A549 (cell line): ENCODE data around the gene TTK. TPM values are rescaled to one million over a fixed set of nuclear protein-coding genes. Genes with fewer than 3 reads are reported as not detected.

Experiments used
- ATAC-seq, 2 experiments: fragments of 200-7000 bp in 1 of 2; fragments of >200 bp in 1 of 2; cut with Nextera tagmentation in 1 of 2; cut with Tn5 transposase in 1 of 2; 3 replicates each; pipeline versions ENCODE4 v1.8.0 to v1.9.1; 2018 to 2020; ENCODE audit warnings: mild to moderate bottlenecking in 1 of 2, moderate library complexity in 1 of 2
- CTCF ChIA-PET: fragments of 300-600 bp; sonication (Branson Sonifier 250); formaldehyde crosslinking; extraction: SDS; loops from one replicate; lab custom pipeline; 2021; ENCODE audit warnings: antibody characterized with exemption, inconsistent platforms; lab: Yijun Ruan, JAX
- POLR2A ChIA-PET: fragments of 350-600 bp; formaldehyde crosslinking; extraction: SDS; loops from one replicate; lab custom pipeline; 2021; ENCODE audit warnings: antibody characterized with exemption, inconsistent platforms; lab: Yijun Ruan, JAX
- DNase-seq, 2 experiments: peaks; one replicate each; pipeline versions ENCODE4 v3.0.0 to v3.0.0-alpha.2; 2011 to 2016; ENCODE audit warnings: low read depth in 1 of 2, low spot score in 1 of 2
- FAIRE-seq: peaks from 2 replicates; lab custom pipeline; 2011; peaks lifted over from hg19 to GRCh38; lab: Jason Lieb, UNC
- H3K27ac ChIP-seq, 2 experiments: fragments of >200 bp; sonication (Bioruptor Twin); formaldehyde crosslinking; 3 replicates each; pipeline ENCODE4 v1.5.1; 2016 to 2017
- H3K4me1 ChIP-seq: fragments of >200 bp; sonication (Bioruptor Twin); formaldehyde crosslinking; 3 replicates; pipeline ENCODE4 v1.6.1; 2016
- H3K4me2 ChIP-seq: fragments of >200 bp; sonication (Bioruptor Twin); formaldehyde crosslinking; 3 replicates; pipeline ENCODE4 v1.6.1; 2016
- H3K4me3 ChIP-seq: fragments of >200 bp; sonication (Bioruptor Twin); formaldehyde crosslinking; 3 replicates; pipeline ENCODE4 v1.5.1; 2016
- H3K9me3 ChIP-seq: fragments of >200 bp; sonication (Bioruptor Twin); formaldehyde crosslinking; 3 replicates; pipeline ENCODE4 v1.6.1; 2016
- BHLHE40 ChIP-seq: IDR thresholded peaks from 2 replicates; pipeline ENCODE4 v1.6.1; 2012; ENCODE audit warnings: low read depth, low read length, inconsistent platforms
- CBX2 ChIP-seq: fragments of 200-600 bp; sonication (generic); IDR thresholded peaks from 2 replicates; pipeline ENCODE4 v1.6.1; 2016; ENCODE audit warnings: low read depth, mild to moderate bottlenecking, borderline replicate concordance
- CBX8 ChIP-seq: fragments of 200-600 bp; sonication (generic); IDR thresholded peaks from 2 replicates; pipeline ENCODE4 v1.6.1; 2016
- CHD2 ChIP-seq: fragments of 150-350 bp; IDR thresholded peaks from 2 replicates; pipeline ENCODE4 v1.6.1; 2014; ENCODE audit warnings: low read length; ENCODE audit not compliant: partially characterized antibody
- CTCF ChIP-seq: fragments of >200 bp; sonication (Bioruptor Twin); formaldehyde crosslinking; IDR thresholded peaks from 3 replicates; pipeline ENCODE4 v1.5.1; 2016
- E2F6 ChIP-seq: IDR thresholded peaks from 2 replicates; pipeline ENCODE4 v1.6.1; 2012; ENCODE audit warnings: low read depth, borderline replicate concordance
- EHF ChIP-seq: fragments of 250-450 bp; sonication (Bioruptor Pico); IDR thresholded peaks from 2 replicates; pipeline ENCODE4 v1.5.0; 2020; ENCODE audit warnings: mild to moderate bottlenecking
- EHMT2 ChIP-seq: fragments of 200-600 bp; sonication (generic); IDR thresholded peaks from 2 replicates; pipeline ENCODE4 v1.6.1; 2016; ENCODE audit warnings: antibody characterized with exemption, low read depth, mild to moderate bottlenecking, moderate library complexity
- FOSL2 ChIP-seq, 2 experiments: fragments of 450-650 bp in 1 of 2; fragments of >200 bp in 1 of 2; sonication (Bioruptor Twin) in 1 of 2; formaldehyde crosslinking; IDR thresholded peaks; 2 replicates each; pipeline versions ENCODE4 v1.5.0 to v1.6.1; 2016 to 2020; ENCODE audit warnings: mild to moderate bottlenecking in 1 of 2, moderate library complexity in 1 of 2
- GATA3 ChIP-seq: IDR thresholded peaks from 2 replicates; pipeline ENCODE4 v1.6.1; 2012; ENCODE audit warnings: borderline replicate concordance
- HDAC2 ChIP-seq: fragments of 200-600 bp; sonication (generic); IDR thresholded peaks from 2 replicates; pipeline ENCODE4 v1.6.1; 2016
- HES2 ChIP-seq: fragments of >200 bp; sonication (Bioruptor Twin); formaldehyde crosslinking; IDR thresholded peaks from 2 replicates; pipeline ENCODE4 v1.6.1; 2016
- HMGXB4 ChIP-seq: fragments of 250-450 bp; sonication (Bioruptor Pico); IDR thresholded peaks from 2 replicates; pipeline ENCODE4 v1.5.0; 2021; ENCODE audit warnings: mild to moderate bottlenecking, moderate library complexity, borderline replicate concordance
- HOXB5 ChIP-seq: fragments of 250-450 bp; sonication (Bioruptor Pico); IDR thresholded peaks from 2 replicates; pipeline ENCODE4 v1.5.0; 2020; ENCODE audit warnings: mild to moderate bottlenecking, moderate library complexity
- KDM5A ChIP-seq: fragments of 200-600 bp; sonication (generic); IDR thresholded peaks from 2 replicates; pipeline ENCODE4 v1.6.1; 2016; ENCODE audit warnings: antibody characterized with exemption, mild to moderate bottlenecking
- MAZ ChIP-seq: fragments of 150-350 bp; IDR thresholded peaks from 2 replicates; pipeline ENCODE4 v1.6.1; 2014; ENCODE audit warnings: antibody characterized with exemption, low read depth, low read length, borderline replicate concordance
- MYC ChIP-seq: IDR thresholded peaks from 2 replicates; pipeline ENCODE4 v1.6.1; 2012; ENCODE audit warnings: mild to moderate bottlenecking, inconsistent platforms, low read length, improper control_type of control experiment, borderline replicate concordance
- NPAS2 ChIP-seq: fragments of 250-450 bp; sonication (Bioruptor Pico); IDR thresholded peaks from 2 replicates; pipeline ENCODE4 v1.8.0; 2022; ENCODE audit warnings: mild to moderate bottlenecking, moderate library complexity, borderline replicate concordance
- RCOR1 ChIP-seq: fragments of 150-350 bp; IDR thresholded peaks from 2 replicates; pipeline ENCODE4 v1.6.1; 2014; ENCODE audit warnings: antibody characterized with exemption, low read length, low read depth
- REST ChIP-seq: fragments of 200-600 bp; sonication (generic); IDR thresholded peaks from 2 replicates; pipeline ENCODE4 v1.6.1; 2016; ENCODE audit warnings: antibody characterized with exemption, mild to moderate bottlenecking, moderate library complexity
- RFX5 ChIP-seq: fragments of 450-650 bp; IDR thresholded peaks from 2 replicates; pipeline ENCODE4 v1.7.1; 2014; ENCODE audit warnings: antibody characterized with exemption, mild to moderate bottlenecking, moderate library complexity
- TP53 ChIP-seq: fragments of 250-450 bp; sonication (Bioruptor Pico); IDR thresholded peaks from 2 replicates; pipeline ENCODE4 v1.5.0; 2021; ENCODE audit warnings: mild to moderate bottlenecking, moderate library complexity
- WGBS: methylation state at CpG from one replicate; pipeline ENCODE4 v1.1.6; 2017; ENCODE audit errors: missing lambda C conversion rate; 5-methylcytosine and 5-hydroxymethylcytosine counted together
- polyA plus RNA-seq, 4 experiments: library from polyadenylated mRNA; depleted of rRNA in 3 of 4; stranded (reverse); fragments of >200 nt; fragmentation: RNase III in 1 of 4; extraction: RNeasy Plus Mini Kit Qiagen cat#74134 plus additional on column Dnase treatment in 1 of 4; gene quantifications; 2 replicates in 3 of 4; 3 replicates in 1 of 4; pipeline ENCODE4 v1.2.3, GENCODE V29; 2011 to 2017

Gene TTK
- polyA plus RNA-seq, 2 of the 4 experiments (the other 2 are of a cell fraction): 21.2 to 30.6 TPM

GRCh38 chr6:80021131-80021530 lies 16.7 kb downstream of the TTK start:
- no peak overlapping the region for H3K4me2 ChIP-seq
- TF ChIP-seq HMGXB4 (CRISPR knock-in tag): no peak
- TF ChIP-seq RCOR1: no peak
- no peak for TF ChIP-seq E2F6
- no peak for TF ChIP-seq EHF (CRISPR knock-in tag)
- TF ChIP-seq CBX8: no peak
- no peak for TF ChIP-seq REST
- TF ChIP-seq RFX5: no peak
- no peak for TF ChIP-seq HDAC2
- TF ChIP-seq EHMT2: no peak
- no peak for TF ChIP-seq MAZ
- TF ChIP-seq BHLHE40: no peak
- TF ChIP-seq HOXB5 (CRISPR knock-in tag): no peak
- no peak for TF ChIP-seq TP53 (CRISPR knock-in tag)
- no peak overlapping the region for H3K27ac ChIP-seq
- no peak for FAIRE-seq
- CTCF ChIA-PET: interaction anchor here (0.6 kb wide), 1 partner anchor 136 kb away, joined by 3 read pairs; no protein-coding TSS in a partner anchor
- H3K4me3 ChIP-seq: no peak overlapping the region
- POLR2A ChIA-PET: no interaction called here
- no peak for ATAC-seq
- no CpG with 5 or more reads among the region's 3 CpGs for WGBS
- H3K4me1 ChIP-seq: peaks cover 7% of the 10 kb centered on the region; the same call in 1 of the 3 replicates
- no peak for DNase-seq
- H3K9me3 ChIP-seq: no peaks in the 10 kb centered on the region

- CTCF ChIA-PET: interaction anchor here (0.5 to 0.6 kb wide), 2 partner anchors 64 to 136 kb away, joined by 3 read pairs; no protein-coding TSS in a partner anchor
- Histone ChIP-seq H3K9me3 (no peaks in the 10 kb centered on the region), H3K4me2 (no peak overlapping the region), H3K4me3 (no peak overlapping the region), H3K4me1 (peaks cover 7% of the 10 kb centered on the region; the same call in 1 of the 3 replicates), H3K27ac (no peak overlapping the region)
- FAIRE-seq (no peak), DNase-seq (no peak), ATAC-seq (no peak)
- no peak for TF ChIP-seq GATA3
- TF ChIP-seq HOXB5 (CRISPR knock-in tag): no peak
- no peak for TF ChIP-seq HES2
- no peak for TF ChIP-seq FOSL2 (IDR thresholded peaks at IDR 0.05)
- no peak for TF ChIP-seq FOSL2 (CRISPR knock-in tag; IDR thresholded peaks at IDR 0.05)
- TF ChIP-seq MYC: no peak
- TF ChIP-seq CBX2: no peak
- TF ChIP-seq CTCF: no peak
- TF ChIP-seq NPAS2: no peak
- TF ChIP-seq KDM5A: no peak
- TF ChIP-seq REST: no peak
- no peak for TF ChIP-seq CHD2
- POLR2A ChIA-PET: no interaction called here
- 96% methylated on average over 3 of the region's 3 CpGs for WGBS
Observed at GRCh38 chr6:80021591-80021990, 17.1 kb downstream of the TTK start.
